Medulla oblongata (tissue), 1 donor: ENCODE data around the gene VWDE.
"Not testable (repeated sequence)": the region's sequence is repeated elsewhere in the genome, so short reads cannot be mapped to it uniquely, and the experiment has no call there.

Source experiments
- DNase-seq: peaks from one replicate; pipeline ENCODE4 v3.0.0-alpha.2; 2015; ENCODE audit errors: extremely low spot score

Gene VWDE

GRCh38 chr7:12403287-12404181, at the start of gene VWDE:
Gene VWDE (minus strand): TSS chr7:12403865. CDS start chr7:12403716, 149 bp downstream.
- DNase-seq = no peak

GRCh38 chr7:12453136-12453535, 49.5 kb upstream of the VWDE start:
- DNase-seq = not testable (repeated sequence)

- no peak for DNase-seq
These were observed 47.0 kb upstream of the VWDE start for GRCh38 chr7:12450615-12451014.

- DNase-seq = no peak
These were observed 41.1 kb upstream of the VWDE start for GRCh38 chr7:12444785-12445184.

GRCh38 chr7:12440229-12440628, 36.6 kb upstream of the VWDE start:
- DNase-seq = no peak

GRCh38 chr7:12436896-12437535, 33.4 kb upstream of the VWDE start:
- peak; percentile 38 for DNase-seq

GRCh38 chr7:12436126-12436525, 32.5 kb upstream of the VWDE start:
- no peak for DNase-seq

- no peak for DNase-seq
These were observed 30.5 kb upstream of the VWDE start for GRCh38 chr7:12434012-12434642.

GRCh38 chr7:12431886-12432556, 28.4 kb upstream of the VWDE start:
- DNase-seq = no peak

GRCh38 chr7:12425311-12425710, 21.6 kb upstream of the VWDE start:
- no peak for DNase-seq

GRCh38 chr7:12423997-12424745, 20.5 kb upstream of the VWDE start:
- DNase-seq = no peak

- no peak for DNase-seq
These were observed 19.8 kb upstream of the VWDE start for GRCh38 chr7:12423355-12423996.

GRCh38 chr7:12422554-12423320, 19.1 kb upstream of the VWDE start:
- DNase-seq = no peak

- DNase-seq = no peak
These were observed 14.8 kb upstream of the VWDE start for GRCh38 chr7:12418452-12418851.

- DNase-seq = no peak
These were observed 11.4 kb upstream of the VWDE start for GRCh38 chr7:12415072-12415471.

- DNase-seq = no peak
These were observed 8.7 kb upstream of the VWDE start for GRCh38 chr7:12412407-12412806.

GRCh38 chr7:12410523-12410922, 6.9 kb upstream of the VWDE start:
- no peak for DNase-seq

- no peak for DNase-seq
These were observed 5.5 kb upstream of the VWDE start for GRCh38 chr7:12409097-12409711.

- not testable (repeated sequence) for DNase-seq
These were observed 4.0 kb upstream of the VWDE start for GRCh38 chr7:12407652-12408051.

- no peak for DNase-seq
These were observed 1.3 kb downstream of the VWDE start for GRCh38 chr7:12402365-12402725.
